HG03442 (cell line): ENCODE measurements around the gene GREM2.

Experiments
- ATAC-seq: cut with Tn5 transposase; IDR thresholded peaks from one replicate; pipeline ENCODE4 v1.9.1; 2021; ENCODE audit warnings: mild to moderate bottlenecking, moderate library complexity; ENCODE audit not compliant: unreplicated experiment

GREM2 gene

DNA sequence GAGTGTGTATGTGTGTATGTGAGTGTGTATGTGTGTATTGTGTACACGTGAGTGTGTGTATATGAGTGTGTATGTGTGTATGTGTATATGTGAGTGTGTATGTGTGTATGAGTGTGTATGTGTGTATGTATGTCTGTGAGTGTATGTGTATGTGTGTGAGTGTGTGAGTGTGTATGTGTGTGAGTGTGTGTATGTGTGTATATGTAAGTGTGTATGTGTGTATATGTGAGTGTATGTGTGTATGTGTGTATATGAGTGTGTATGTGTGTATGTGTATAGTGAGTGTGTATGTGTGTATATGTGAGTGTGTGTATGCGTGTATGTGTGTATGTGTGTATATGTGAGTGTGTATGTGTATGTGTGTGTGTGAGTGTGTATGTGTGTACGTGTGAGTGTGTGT, 49.2 kb downstream of the GREM2 start:
- ATAC-seq: no peak

DNA sequence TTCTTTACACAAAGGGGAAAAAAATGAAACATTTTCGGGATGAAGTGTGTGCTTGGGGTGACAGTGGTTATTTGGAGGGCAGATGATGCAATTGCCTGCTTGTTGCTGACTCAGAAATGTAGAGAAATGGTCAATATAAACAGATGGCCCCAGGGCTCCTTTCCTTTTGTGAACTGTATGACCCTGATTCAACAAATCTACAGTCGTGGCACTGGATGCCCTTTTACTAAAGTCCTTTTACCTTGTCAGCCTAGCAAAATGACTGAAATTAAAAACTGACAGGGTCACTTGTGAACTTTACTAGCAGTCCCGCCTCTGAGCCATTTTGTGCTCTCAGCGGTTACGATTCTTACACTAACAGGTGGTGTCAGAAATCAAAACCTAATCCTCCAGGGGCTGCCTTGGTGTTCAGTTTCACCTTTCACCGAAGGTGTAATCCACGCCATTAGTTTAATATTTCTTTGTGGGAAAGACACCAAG, 49.8 kb downstream of the GREM2 start:
- ATAC-seq: no peak

DNA sequence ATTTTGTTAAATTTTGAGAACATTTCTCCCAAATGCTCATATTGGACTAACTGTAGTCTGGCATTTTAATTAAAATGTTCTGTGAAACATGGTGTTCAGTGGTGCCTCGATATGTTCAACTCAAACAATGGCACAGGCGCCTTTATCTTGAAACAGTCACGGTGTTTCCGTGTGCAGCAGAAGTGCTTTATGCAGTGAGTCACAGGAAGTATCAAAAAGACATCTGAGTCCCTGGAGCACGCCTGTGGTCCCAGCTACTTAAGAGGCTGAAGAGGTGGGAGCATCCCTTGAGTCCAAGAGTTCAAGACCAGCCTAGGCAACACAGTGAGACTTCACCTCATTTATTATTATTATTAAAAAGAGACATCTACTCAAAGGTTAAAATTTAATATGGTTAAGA, 52.2 kb downstream of the GREM2 start:
- ATAC-seq: no peak

DNA sequence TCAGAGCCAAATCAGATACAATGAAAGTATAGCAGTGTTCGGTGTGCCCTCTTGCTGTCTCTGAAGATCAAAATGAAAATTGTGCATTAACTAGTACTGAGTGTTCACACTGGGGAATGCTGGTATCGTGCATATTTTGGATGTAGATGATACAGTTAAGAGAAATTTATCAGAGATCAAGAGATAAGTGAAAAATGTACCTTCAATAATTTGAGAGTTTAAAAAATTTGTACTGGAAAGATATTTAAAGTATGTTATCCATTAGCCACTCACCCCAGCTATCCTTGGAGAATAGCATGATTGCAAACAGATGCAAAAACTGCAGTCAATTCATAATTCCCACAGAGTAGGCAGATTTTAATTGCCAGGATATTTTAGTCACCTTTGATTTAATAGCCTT, 56.4 kb downstream of the GREM2 start:
- no peak for ATAC-seq

DNA sequence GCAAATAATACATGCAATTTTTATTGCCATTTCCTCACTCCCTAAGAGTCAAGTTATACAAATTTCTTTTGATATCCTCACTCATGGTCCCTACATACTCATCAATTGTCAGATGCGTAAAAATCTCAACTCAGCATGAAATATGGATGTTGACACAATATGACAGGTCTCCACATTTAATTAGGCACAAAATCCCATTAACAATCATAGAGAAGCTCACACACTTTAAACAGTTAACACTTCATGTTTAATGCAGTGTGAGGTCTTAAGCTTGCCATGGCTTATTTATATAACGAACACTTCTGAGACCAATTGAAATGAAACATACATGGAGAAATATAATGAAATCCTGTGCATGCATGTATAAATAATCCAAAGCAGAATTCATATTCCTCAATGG, 58.6 kb downstream of the GREM2 start:
- no peak for ATAC-seq

DNA sequence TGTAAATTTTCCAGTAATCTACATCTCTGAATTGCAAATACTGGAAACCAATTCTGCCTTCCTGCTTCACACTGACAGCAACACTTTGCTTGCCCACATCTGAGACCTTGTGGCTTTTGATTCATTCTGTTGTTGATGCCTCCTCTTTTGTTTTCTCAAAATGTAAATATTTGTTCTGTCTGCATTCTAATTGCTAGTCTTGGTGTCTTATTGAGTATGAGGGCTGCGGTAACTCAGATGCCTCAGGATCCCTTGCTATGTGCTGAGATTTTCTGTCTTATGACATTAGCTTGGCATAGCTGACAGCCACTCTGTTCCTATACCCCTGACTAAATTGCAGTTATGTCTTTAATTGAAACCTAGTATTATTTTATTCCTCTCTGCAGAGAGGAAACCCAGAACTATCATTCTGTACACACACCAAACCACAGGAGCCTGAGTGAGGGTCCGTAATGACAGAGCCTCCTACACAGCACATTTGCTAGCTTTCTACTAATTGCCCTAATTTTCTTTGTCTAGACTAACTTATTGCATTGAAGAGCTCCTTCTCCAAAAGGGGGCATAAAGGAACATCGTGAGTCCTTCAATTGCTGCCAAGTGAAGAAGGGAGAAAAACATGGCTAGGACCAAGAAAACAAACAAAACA, 72.1 kb downstream of the GREM2 start:
- ATAC-seq: no peak

DNA sequence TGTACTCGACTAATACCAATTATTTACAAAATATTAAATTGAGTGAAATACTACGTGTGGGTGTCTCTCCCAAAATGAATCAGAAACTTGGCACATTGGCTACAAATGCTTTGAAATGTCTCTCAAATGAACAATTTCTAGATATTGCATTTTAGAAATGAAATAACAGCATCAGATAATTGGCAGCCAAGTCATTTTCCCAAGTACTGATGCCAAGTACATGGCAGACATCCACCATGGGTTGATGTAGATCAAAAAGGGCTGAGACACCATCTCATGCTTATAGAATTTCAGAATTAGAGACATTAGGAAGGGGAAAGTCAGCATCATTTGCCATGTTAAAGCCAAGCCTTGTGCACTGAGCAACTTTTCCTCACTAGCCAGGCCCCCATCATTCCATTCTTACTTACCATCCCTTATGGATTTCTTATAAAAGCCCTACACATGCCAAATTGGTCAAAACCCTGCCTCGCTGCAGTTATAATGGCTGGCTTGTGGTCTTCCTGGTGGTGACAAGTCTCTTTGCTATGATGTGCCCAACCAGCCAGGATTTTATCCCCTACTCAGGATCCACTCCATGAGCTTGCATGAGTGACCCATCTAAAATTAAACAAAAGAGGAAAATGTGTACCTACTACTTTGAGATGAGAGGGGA, 73.1 kb downstream of the GREM2 start:
- ATAC-seq: no peak

DNA sequence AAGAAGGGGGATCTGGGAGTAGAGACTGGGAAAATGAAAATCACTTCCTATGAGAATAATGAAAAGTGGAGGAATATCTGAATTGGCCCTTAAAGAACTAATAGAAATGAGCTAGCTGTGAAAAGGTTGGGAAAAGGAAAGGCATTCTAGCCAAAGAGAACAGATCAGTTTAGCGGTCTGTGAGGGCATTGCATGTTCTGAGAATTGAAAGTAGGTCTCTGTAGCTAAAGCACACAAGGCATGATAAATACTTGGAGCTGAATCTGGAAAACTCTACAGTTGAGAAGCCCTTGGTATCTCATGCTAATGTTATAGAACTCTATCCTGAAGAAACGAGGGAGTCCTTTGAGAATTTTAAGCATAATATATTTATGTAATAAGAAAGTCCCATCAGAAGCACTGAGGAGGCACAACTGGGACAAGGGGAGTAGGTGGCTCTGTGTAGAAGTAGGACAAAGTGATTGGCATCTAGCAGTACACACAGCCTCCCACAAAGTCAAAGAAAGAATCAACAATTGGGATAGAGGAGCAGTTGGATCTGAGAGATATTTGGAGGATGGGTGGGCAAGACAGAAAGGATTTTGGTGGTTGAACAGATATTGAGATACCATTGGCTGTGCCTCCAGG, 78.7 kb downstream of the GREM2 start:
- ATAC-seq: no peak

DNA sequence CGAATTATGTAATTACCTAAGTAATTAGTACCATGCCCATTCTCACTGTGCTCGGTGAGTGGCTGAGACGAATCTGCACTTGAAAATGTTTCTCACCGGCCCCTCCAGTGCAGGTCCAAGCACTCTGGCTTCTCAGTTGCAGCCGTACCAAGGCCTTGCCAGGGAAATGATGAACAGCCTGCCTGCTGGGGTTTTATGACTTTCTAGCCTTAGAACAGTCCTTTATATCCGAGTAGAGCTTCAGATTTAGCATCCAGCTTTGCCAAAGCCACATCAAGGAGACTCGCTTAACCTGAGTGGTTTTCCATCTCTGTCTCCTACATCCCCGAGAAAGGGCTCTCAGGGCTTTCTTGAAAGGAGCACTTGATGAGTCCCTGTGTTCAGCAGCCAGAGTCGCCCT, 83.4 kb downstream of the GREM2 start:
- no peak for ATAC-seq

DNA sequence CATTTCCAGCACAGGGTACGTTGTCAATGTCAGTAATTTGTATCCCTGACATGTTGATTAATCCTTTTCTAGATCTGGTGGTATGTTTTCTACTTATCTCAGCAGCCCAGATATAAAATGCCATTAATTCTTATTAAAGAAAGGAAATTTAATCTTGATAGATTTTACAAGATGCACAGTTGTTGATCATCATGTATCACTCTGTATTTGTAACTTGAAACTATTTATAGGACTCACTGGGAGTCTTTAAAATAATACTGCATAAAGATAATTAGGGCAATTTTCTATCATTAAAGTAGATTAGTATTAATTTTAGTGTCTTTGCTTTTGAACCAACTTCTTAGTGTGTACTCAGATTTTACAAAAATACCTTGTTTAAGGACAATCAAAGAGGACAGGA, 84.9 kb downstream of the GREM2 start:
- ATAC-seq: no peak

DNA sequence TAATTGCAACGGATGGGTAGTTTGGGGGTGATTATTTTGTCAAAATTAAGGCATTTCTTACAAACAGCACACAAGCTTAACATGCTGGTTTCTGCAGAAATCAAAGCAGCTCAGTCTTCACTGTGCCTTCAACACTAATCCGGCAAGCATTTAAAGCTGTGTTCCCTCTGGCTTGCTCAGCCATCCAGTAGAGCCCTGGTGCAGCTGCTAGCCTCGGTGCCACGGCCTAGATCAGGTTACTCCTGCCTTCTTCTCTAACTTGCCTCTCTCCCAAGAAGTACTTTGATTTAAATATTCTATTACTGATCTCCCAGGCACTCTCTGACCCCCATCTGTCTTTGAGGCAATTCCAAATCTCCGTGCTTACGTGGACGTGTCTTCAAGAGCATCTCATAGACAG, 85.6 kb downstream of the GREM2 start:
- ATAC-seq: no peak

DNA sequence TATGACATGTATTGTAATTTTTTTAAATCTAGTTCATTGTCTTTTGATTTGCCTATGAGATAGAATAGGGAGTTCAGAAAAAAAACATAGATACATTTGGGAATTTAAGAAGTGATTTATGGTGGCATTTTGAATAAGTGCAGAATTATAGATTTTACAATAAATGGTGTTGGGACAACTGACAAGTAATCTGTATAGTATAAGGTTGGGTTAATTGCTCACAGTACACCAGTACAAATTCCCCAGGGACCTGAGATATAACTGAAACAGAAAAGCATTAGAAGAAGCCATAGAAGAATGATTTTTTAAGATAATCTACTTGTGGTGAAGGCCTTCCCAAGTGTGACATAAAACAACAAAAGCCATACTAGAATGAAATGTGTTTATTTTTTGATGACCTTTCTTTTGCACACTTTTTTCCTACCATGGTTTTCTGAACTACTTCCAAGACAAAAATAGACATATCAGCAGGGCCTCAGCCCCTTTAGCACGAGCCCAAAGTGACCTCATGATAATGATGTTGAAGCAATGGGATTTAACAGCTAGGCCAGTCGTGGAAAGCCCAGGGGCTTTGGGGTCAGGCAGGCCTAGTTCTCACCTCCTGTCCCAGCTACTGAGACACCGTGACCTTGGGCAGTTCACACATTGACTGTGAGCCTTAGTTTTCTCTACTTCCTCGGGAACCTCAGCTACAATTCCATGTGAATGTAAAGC, 87.4 kb downstream of the GREM2 start:
- no peak for ATAC-seq

DNA sequence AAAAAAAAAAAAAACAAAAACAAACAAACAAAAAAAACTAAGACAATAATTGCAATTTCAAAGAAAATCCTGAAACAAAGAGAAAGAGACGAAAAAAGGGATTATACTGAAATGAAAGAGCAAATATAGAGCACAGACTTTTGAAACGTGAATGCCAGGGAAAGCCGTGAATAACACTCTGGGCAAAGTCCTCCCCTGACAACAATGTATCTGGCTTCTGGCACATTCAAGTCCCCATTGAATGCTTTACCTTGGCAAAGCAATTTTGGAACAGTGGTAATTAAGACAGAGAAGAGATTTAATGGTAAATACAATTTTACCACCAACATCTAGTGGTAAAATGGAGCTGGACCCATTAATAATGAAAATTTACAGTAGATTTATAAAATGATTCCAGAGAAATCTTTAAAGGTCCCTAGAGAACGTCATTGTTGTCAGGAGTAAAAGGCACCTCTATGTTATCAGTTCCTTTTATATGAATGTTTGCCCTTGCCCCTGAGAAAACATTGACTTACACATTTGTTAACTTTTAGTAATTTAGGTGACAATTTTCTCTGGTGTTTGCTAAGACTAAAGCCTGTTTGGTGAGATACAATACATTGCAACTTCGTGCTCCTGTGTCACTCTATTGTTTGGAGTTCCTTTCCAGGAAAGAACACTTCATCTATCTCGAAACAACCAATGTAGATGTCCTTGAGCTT, 89.7 kb downstream of the GREM2 start:
- ATAC-seq: no peak

DNA sequence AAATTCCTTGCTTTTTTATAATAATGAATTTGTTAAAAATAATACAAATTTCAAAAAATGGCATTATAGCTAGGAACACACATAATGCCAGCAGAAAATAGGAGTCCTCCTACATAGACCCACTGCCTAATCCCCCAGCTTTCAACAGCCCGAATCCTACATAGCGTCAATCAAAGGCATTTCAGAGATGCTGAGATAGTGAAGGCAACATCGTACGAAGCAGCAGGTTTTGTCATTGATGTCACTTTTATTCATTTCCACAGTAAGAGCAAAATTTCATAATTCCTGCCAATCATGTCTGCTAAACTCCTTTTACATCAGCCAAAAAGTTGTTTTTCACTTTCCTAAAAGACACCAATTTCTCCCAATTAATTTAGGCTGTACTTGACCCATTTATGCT, 94.1 kb downstream of the GREM2 start:
- ATAC-seq: no peak

DNA sequence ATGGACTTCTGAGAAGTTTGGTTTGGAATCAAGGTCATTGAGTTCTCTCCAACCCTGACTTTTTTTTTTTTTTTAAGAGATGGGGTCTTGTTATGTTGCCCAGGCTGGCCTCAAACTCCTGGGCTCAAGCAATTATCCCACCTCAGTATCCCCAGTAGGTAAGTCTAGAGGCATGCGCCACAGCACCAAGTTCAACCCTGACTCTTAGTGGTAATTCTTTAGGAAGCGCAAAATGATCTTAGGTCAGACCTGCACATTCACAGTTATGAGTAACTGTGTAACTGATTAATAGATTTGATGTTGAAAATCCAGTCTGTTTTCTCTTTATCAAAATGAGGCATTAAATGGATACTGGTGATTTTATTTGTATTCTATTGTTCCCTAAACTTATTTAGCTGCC, 95.9 kb downstream of the GREM2 start:
- ATAC-seq: no peak

DNA sequence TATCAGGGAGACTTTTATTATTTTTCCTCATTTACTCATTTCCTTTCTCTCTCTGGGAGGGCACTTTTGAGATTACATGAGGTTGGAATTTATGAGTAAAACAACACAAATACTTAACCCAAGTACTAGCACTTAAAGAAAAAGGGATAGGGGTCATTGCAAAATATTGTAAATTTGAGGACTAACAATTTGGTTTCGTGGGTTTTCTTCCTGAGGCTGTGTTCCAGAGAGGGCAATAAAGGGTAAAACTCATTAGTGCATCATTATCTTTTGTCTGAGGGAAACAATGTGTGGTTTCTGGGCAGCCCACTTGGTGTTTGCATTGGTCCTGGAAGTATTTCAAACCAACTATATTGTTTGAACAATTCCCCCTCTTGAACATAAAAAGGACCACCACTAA, 96.5 kb downstream of the GREM2 start:
- no peak for ATAC-seq

DNA sequence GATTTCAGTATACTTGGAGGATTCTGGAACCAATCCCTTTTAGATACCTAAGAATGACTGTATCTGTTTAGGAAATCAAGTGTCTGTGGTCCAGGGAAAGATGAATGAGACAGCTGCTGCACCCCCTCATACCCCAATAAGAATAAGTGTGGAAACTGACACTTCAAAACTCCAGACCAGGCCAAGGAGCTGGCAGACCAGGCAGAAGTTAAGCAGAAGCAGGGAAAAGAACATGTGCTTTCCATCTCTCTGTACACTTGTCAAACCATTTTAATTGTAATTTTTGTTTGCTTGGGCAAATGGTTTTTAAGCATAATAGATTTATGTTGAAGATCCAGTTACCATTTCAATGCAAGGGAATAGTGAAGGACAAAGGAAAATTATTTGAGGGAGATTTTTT, 100.2 kb downstream of the GREM2 start:
- ATAC-seq: no peak

DNA sequence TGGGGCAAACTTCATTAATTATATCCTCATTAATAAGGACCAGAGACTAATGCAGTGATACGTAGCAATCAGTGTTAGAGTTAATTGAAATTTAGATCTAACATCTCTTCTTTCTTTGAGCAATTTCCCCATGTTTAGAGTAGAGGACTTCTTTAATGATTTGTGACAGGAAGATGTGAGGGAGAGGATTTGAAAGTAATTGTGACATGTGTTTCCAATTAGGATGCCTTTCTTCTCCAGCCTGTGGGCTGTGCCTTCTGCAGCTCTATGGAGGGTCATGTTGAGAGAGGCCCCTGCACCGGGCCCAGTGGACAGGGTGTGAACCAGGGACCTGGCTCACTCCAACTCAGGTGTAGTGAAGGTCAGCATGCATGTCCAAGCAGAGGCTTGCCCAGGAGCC, 103.0 kb downstream of the GREM2 start:
- ATAC-seq: no peak

DNA sequence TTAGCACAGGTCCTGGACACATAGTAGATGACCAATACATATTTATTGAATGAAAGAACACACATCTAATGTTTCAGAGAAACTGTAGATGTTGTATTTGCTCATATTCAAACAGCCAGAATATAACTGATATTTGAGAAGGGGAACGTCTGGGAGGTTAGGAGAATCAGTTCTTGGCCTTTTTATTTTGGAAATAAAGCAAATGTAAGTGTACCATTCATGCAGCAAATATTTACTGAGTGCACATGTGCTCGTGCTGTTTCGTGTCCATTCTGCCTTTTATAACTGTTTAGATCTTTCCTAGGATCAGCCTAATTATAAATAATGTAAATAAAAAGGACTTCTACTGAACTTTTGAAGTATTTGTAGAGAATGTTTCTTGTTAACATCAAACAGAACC, 103.8 kb downstream of the GREM2 start:
- ATAC-seq: no peak

DNA sequence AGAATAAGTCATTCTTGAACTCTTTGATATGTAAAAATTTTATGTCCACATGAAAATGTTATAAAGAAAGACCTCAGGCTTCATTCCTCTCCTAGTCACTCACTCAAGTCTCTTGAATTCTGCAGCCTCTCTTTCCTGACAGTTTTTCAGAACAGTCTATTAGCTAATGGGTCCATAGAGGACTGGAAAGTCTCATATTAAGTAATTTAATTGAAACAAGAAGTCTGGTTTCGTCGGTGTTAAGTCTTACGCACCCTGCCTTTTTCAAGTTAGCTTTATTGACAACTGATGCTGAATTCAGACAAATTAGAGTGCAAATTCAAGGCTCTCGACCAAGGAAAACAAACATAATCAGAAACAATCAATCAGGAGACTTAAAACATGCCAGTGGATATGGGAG, 105.8 kb downstream of the GREM2 start:
- ATAC-seq: no peak

DNA sequence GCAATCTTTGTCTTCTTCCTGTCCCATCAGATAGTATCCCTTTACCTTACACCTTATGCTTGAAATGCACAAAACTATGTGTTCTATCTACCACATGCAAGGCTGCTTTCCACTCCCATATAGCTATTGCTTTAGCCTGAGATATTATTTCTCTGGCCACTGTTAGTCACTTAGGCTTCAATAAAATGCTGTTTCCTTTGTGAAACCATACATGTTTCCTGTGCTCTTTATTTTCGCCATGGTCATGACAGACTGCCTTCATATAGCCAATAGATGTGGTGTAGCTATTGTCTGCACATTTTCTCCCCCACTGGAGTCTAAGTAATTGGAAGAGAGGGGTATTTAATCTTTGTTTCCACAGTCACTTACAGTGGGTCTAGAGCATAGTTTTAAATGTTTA, 108.4 kb downstream of the GREM2 start:
- ATAC-seq: no peak
